Activated naive CD8-positive, alpha-beta T cell treated with anti-CD3 and anti-CD28 coated beads, Interleukin-2, amount 50 U/mL, for 24 hours (primary cell): ENCODE measurements around the gene CDR2L.
"Not testable (repeated sequence)": the region's sequence is repeated elsewhere in the genome, so short reads cannot be mapped to it uniquely, and the experiment has no call there.

Experiments used
- ATAC-seq: fragments of 150-1000 bp; cut with Tn5 transposase; one replicate; pipeline ENCODE4 v1.10.0; 2021
- DNase-seq: peaks from one replicate; pipeline ENCODE4 v3.0.0; 2021
- H3K27ac Mint-ChIP-seq: one replicate; pipeline ENCODE4 v1.8.0; 2021; ENCODE audit warnings: mild to moderate bottlenecking, mixed read lengths
- H3K27me3 Mint-ChIP-seq: one replicate; pipeline ENCODE4 v1.8.0; 2021; ENCODE audit warnings: mixed read lengths
- H3K36me3 Mint-ChIP-seq: one replicate; pipeline ENCODE4 v1.8.0; 2021; ENCODE audit warnings: low read depth, mixed read lengths
- H3K4me1 Mint-ChIP-seq: one replicate; pipeline ENCODE4 v1.8.0; 2021; ENCODE audit warnings: mixed read lengths
- H3K4me3 Mint-ChIP-seq: one replicate; pipeline ENCODE4 v1.8.0; 2021; ENCODE audit warnings: mild to moderate bottlenecking, moderate library complexity, mixed read lengths
- H3K9me3 Mint-ChIP-seq: one replicate; pipeline ENCODE4 v1.8.0; 2021; ENCODE audit warnings: mixed read lengths

Gene CDR2L

DNA sequence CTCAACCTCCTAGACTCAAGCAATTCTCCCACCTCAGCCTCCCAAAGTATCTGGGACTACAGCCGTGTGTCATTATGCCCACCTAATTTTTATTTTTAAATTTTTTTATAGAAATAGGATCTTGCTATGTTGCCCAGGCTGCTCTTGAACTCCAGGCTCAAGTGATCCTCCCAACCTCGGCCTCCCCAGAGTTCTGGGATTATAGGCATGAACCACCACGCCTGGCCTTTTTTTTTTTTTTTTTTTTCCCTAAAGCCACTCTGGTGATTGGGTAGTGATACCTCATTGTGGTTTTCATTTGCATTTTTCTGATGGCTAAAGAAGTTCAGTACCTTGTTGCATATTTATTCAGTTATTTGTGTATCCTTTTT, 1.2 kb upstream of the CDR2L start:
- Mint-ChIP-seq H3K4me3 (no peak overlapping the region), H3K4me1 (peaks cover 19% of the 10 kb centered on the region), H3K36me3 (no peaks in the 10 kb centered on the region), H3K27ac (no peak overlapping the region), H3K9me3 (no peaks in the 10 kb centered on the region), H3K27me3 (peaks cover 24% of the 10 kb centered on the region)
- DNase-seq: no peak
- no peak for ATAC-seq

- no peak overlapping the region for H3K27ac Mint-ChIP-seq
- H3K9me3 Mint-ChIP-seq: no peaks in the 10 kb centered on the region
- peaks cover 11% of the 10 kb centered on the region for H3K4me1 Mint-ChIP-seq
- H3K4me3 Mint-ChIP-seq: peak overlapping the region; percentile 63
- DNase-seq: peak; percentile 29
- peaks cover 22% of the 10 kb centered on the region for H3K27me3 Mint-ChIP-seq
- no peaks in the 10 kb centered on the region for H3K36me3 Mint-ChIP-seq
- ATAC-seq: peak; percentile 61
Measured at GRCh38 chr17:74987909-74988711, 678 bp downstream of the CDR2L start.

- ATAC-seq (no peak), DNase-seq (no peak)
- Mint-ChIP-seq H3K4me1 (peaks cover 11% of the 10 kb centered on the region), H3K36me3 (no peaks in the 10 kb centered on the region), H3K27me3 (peaks cover 18% of the 10 kb centered on the region), H3K27ac (no peak overlapping the region), H3K9me3 (no peaks in the 10 kb centered on the region), H3K4me3 (no peak overlapping the region)
Measured at GRCh38 chr17:74990581-74991105, 3.2 kb downstream of the CDR2L start.

GRCh38 chr17:74992223-74992622, 4.8 kb downstream of the CDR2L start:
- no peak for DNase-seq
- H3K4me1 Mint-ChIP-seq: peaks cover 3% of the 10 kb centered on the region
- H3K27ac Mint-ChIP-seq: no peak overlapping the region
- H3K4me3 Mint-ChIP-seq: no peak overlapping the region
- no peak for ATAC-seq
- H3K36me3 Mint-ChIP-seq: no peaks in the 10 kb centered on the region
- H3K27me3 Mint-ChIP-seq: peaks cover 7% of the 10 kb centered on the region
- H3K9me3 Mint-ChIP-seq: no peaks in the 10 kb centered on the region

- Mint-ChIP-seq H3K4me1 (peaks cover 4% of the 10 kb centered on the region), H3K27ac (no peak overlapping the region), H3K9me3 (no peaks in the 10 kb centered on the region), H3K4me3 (no peak overlapping the region), H3K36me3 (no peaks in the 10 kb centered on the region), H3K27me3 (no peaks in the 10 kb centered on the region)
- no peak for ATAC-seq
- DNase-seq: no peak
Measured at GRCh38 chr17:74994440-74994839, 7.0 kb downstream of the CDR2L start.

DNA sequence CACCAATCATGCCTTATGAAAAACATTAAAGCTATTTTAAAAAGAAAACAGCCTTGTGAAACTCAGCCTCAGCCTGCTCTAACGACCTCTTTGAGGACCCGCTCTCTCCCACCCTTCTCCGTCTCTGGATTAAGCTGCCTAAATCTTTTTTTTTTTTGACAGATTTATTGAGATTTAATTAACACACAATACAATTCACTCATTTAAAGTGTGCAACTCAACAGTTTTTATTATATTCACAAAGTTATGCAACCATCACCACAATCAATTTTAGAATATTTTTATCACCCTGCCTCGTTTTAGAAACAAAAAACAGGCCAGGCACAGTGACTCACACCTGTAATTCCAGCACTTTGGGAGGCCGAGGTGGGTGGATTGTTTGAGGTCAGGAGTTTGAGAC, 8.4 kb downstream of the CDR2L start:
- H3K4me1 Mint-ChIP-seq: peaks cover 4% of the 10 kb centered on the region
- no peak overlapping the region for H3K27ac Mint-ChIP-seq
- H3K4me3 Mint-ChIP-seq: no peak overlapping the region
- ATAC-seq (no peak), DNase-seq (no peak)
- H3K36me3 Mint-ChIP-seq: no peaks in the 10 kb centered on the region
- no peaks in the 10 kb centered on the region for H3K27me3 Mint-ChIP-seq
- no peaks in the 10 kb centered on the region for H3K9me3 Mint-ChIP-seq

DNA sequence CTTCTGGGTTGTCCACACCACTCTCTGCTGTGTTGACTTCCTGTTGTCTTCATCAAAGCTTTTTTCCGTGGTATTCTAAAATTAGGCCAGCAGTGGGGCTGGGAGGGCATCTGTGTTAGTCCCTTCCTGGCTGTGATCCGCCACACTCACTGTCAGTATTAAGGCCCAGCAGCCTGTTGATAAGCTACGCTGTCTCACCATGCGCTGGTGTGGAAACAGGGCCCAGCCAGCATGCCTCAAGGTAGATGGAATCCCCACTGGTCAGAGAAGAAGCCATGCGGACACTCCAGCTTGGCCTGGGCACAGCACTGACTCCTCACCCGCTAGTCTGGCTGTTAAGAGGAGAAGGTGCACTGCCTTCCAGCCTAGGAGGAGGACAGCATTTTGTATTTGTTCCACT, 11.4 kb downstream of the CDR2L start:
- no peak overlapping the region for H3K27ac Mint-ChIP-seq
- H3K4me1 Mint-ChIP-seq: peaks cover 10% of the 10 kb centered on the region
- ATAC-seq (no peak), DNase-seq (no peak)
- H3K4me3 Mint-ChIP-seq: no peak overlapping the region
- H3K36me3 Mint-ChIP-seq: no peaks in the 10 kb centered on the region
- H3K9me3 Mint-ChIP-seq: no peaks in the 10 kb centered on the region
- no peaks in the 10 kb centered on the region for H3K27me3 Mint-ChIP-seq

DNA sequence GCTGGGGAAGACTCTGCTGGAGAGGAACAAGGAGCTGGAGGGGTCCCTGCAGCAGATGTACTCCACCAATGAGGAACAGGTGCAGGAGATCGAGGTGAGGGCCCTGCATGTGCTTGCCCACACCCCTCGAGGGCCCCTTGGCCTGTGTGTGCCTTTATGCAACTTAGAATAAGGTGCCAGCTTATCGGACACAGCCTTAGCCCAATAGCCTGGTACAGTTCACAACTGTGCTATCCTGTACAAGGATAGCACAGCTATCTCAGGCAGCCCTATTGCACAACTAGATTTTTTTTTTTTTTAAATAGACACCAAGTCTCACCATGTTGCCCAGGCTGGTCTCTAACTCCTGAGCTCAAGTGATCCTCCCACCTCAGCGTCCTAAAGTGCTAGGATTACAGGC, 12.1 kb downstream of the CDR2L start:
- Mint-ChIP-seq H3K36me3 (no peaks in the 10 kb centered on the region), H3K27me3 (no peaks in the 10 kb centered on the region), H3K9me3 (no peaks in the 10 kb centered on the region), H3K4me3 (no peak overlapping the region), H3K27ac (no peak overlapping the region), H3K4me1 (peaks cover 10% of the 10 kb centered on the region)
- no peak for DNase-seq
- no peak for ATAC-seq

GRCh38 chr17:75001915-75002843, 14.7 kb downstream of the CDR2L start:
- ATAC-seq: peak; percentile 57
- Mint-ChIP-seq H3K9me3 (no peaks in the 10 kb centered on the region), H3K4me1 (peaks cover 10% of the 10 kb centered on the region), H3K27me3 (no peaks in the 10 kb centered on the region), H3K27ac (peak overlapping the region; percentile 23), H3K36me3 (no peaks in the 10 kb centered on the region), H3K4me3 (no peak overlapping the region)
- DNase-seq: no peak

DNA sequence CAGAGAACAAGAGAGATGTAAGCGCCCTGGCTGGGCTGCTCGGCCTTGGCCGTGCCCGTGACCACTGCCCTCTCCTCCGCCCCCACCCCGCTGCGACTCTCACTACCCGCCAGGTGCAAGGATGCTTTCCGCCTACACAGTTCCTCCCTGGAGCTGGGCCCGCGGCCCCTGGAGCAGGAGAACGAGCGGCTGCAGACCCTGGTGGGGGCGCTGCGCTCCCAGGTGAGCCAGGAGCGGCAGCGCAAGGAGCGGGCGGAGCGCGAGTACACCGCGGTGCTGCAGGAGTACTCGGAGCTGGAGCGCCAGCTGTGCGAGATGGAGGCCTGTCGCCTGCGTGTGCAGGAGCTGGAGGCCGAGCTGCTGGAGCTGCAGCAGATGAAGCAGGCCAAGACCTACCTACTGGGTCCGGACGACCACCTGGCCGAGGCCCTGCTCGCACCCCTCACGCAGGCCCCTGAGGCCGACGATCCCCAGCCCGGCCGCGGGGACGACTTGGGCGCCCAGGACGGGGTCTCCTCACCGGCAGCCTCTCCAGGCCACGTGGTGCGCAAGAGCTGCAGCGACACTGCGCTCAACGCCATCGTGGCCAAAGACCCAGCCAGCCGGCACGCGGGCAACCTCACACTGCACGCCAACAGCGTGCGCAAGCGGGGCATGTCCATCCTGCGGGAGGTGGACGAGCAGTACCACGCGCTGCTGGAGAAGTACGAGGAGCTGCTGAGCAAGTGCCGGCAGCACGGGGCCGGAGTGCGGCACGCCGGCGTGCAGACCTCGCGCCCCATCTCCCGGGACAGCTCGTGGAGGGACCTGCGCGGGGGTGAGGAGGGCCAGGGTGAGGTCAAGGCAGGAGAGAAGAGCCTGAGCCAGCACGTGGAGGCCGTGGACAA, 15.9 kb downstream of the CDR2L start:
- Mint-ChIP-seq H3K9me3 (no peaks in the 10 kb centered on the region), H3K27me3 (no peaks in the 10 kb centered on the region), H3K4me1 (peaks cover 9% of the 10 kb centered on the region), H3K4me3 (no peak overlapping the region), H3K36me3 (no peaks in the 10 kb centered on the region), H3K27ac (no peak overlapping the region)
- DNase-seq (no peak), ATAC-seq (no peak)

- no peaks in the 10 kb centered on the region for H3K9me3 Mint-ChIP-seq
- ATAC-seq (no peak), DNase-seq (no peak)
- peaks cover 7% of the 10 kb centered on the region for H3K4me1 Mint-ChIP-seq
- no peak overlapping the region for H3K27ac Mint-ChIP-seq
- H3K4me3 Mint-ChIP-seq: no peak overlapping the region
- no peaks in the 10 kb centered on the region for H3K27me3 Mint-ChIP-seq
- no peaks in the 10 kb centered on the region for H3K36me3 Mint-ChIP-seq
Measured at GRCh38 chr17:75003957-75004355, 16.5 kb downstream of the CDR2L start.

DNA sequence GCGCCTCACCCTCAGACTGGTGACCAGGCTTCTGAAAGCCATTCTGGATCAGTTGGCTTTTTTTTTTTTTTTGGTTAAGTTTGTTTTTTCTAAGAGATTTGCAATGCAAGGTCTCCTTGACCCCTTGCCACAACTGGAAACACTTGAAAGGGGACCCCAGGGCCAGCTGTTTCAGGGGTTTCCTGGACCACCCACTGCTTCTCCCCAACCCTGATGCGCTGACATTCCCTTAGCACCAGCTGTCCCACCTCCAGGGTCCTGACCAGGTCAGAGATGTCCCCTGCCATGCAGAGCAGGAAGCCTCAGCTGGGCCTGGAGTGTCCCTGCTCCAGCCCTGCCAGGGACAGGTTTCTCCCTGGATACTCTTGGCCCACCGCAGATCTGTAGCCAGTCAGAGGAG, 16.9 kb downstream of the CDR2L start:
- Mint-ChIP-seq H3K9me3 (no peaks in the 10 kb centered on the region), H3K27me3 (no peaks in the 10 kb centered on the region), H3K4me1 (peaks cover 7% of the 10 kb centered on the region), H3K27ac (no peak overlapping the region), H3K36me3 (no peaks in the 10 kb centered on the region), H3K4me3 (no peak overlapping the region)
- ATAC-seq (no peak), DNase-seq (no peak)

DNA sequence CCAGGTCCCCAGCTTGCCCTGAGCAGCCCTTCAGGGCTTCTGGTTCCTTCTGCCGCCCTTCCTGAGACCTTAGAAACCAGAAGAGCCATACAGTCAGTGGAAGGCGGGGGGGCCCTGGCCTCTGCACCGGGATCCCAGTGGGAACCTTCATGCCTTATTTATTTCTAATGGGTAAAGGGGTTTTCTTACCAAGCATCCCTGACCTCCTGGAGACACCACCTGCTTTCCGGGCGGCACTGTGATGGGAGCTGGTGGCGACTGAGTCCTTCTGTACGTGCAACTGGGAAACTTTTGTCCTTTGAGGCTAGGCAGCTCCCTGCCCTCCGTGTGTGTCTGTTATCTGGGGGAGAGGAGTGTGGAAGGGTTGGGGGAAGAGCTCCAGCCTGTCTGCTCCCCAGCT, 17.9 kb downstream of the CDR2L start:
- DNase-seq (no peak), ATAC-seq (no peak)
- H3K27ac Mint-ChIP-seq: no peak overlapping the region
- H3K27me3 Mint-ChIP-seq: no peaks in the 10 kb centered on the region
- no peak overlapping the region for H3K4me3 Mint-ChIP-seq
- no peaks in the 10 kb centered on the region for H3K9me3 Mint-ChIP-seq
- H3K4me1 Mint-ChIP-seq: peaks cover 7% of the 10 kb centered on the region
- H3K36me3 Mint-ChIP-seq: no peaks in the 10 kb centered on the region

- not testable (repeated sequence) for DNase-seq, H3K9me3 Mint-ChIP-seq, H3K4me3 Mint-ChIP-seq, H3K27me3 Mint-ChIP-seq, ATAC-seq, H3K36me3 Mint-ChIP-seq, H3K27ac Mint-ChIP-seq
- peaks cover 11% of the 10 kb centered on the region for H3K4me1 Mint-ChIP-seq
Measured at GRCh38 chr17:75006084-75006483, 18.7 kb downstream of the CDR2L start.
